Measurements from ENCODE around the gene TBPL2.

- no peak for TF ChIP-seq CTCF (IDR thresholded peaks at IDR 0.05; ENCODE audit: low read depth, low read length, missing input control)
- TF ChIP-seq ZBTB33 (IDR thresholded peaks at IDR 0.05) = no peak
- TF ChIP-seq MAX (IDR thresholded peaks at IDR 0.05) = no peak
- TF ChIP-seq EGR1 (IDR thresholded peaks at IDR 0.05; ENCODE audit: low read depth in 2 of 2) = no peak
- TF ChIP-seq YY1 (IDR thresholded peaks at IDR 0.05) = no peak
- no peak for TF ChIP-seq RAD21 (IDR thresholded peaks at IDR 0.05)
- no peak for TF ChIP-seq RXRA (IDR thresholded peaks at IDR 0.05)
- no peak for TF ChIP-seq TAF1 (conservative IDR thresholded peaks at IDR 0.05)
- TF ChIP-seq GABPA (IDR thresholded peaks at IDR 0.05 in 1 of 2, conservative IDR thresholded peaks at IDR 0.05 in 1 of 2) = no peak
- TF ChIP-seq REST (IDR thresholded peaks at IDR 0.05) = no peak
- TF ChIP-seq ATF3 (IDR thresholded peaks at IDR 0.05) = no peak
- TF ChIP-seq JUND (IDR thresholded peaks at IDR 0.05) = no peak
- TF ChIP-seq SP1 (IDR thresholded peaks at IDR 0.05) = no peak
- no peak for TF ChIP-seq FOXA2 (IDR thresholded peaks at IDR 0.05)
These were observed at the start of gene TBPL2 for GRCh38 chr14:55440385-55440784.
